ENCODE data around the gene KIF5A. TPM values are rescaled to one million over a fixed set of nuclear protein-coding genes. Genes with fewer than 3 reads are reported as not detected.
A peak's percentile ranks its signal among the peaks of the same experiment; 100 is the strongest.

KIF5A gene
- total and polyA plus RNA-seq, 2 of the 13 experiments (the other 11 are each of a cell fraction or from before 2014, with no cell fraction given): 1.6 to 11.9 TPM

DNA sequence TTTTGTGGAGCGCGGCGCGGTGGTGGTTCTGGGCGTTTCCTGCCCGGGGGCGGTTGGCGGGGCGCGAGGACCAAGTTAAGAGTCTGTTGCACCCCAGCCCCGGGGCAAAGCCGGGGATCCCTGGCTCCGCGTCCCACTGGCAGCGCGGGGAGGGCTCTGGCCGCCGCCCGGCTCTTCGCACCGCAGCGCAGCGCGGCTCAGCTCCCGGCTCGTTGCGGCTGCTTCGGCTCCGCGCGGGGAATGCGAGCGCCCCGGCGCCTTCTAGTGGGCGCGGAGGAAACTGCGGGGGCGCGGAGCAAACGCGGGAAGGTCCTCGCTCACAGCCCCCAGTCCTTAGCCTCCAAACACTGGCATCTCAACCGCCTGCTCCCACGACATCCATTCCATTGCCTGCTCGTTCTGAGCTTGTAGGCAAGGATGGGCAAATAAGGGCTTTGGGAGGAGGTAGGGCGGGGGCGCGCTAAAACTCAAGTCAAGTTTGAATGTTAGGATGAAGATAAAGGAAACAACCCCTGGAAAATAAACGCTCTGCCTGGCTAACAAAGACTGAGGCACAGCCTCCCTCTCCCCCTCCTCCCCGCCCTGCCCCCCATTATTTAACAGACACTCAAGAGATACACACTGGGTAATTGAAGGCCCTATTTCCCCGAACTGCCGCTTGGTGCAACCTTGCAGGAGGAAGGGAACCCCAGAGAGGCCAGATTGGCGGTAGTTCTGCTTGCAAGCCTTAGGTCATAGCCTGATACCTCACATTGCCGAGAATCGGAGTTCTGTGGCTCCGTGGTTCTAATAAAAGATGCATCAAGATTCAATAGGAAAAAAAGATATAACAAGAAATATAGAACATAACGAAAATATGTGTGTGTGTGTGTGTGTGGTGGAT, 83.4 kb downstream of the KIF5A start, which contains the start of gene B4GALNT1 (continued):
- TF ChIP-seq HINFP (CRISPR knock-in tag; IDR thresholded peaks at IDR 0.05; ENCODE audit: low read depth) (peak; percentile 52; the same call in 1 of the 2 replicates), MAZ (IDR thresholded peaks at IDR 0.05; ENCODE audit: borderline replicate concordance, low read depth, low read length) (peak; percentile 39; the same call in 1 of the 2 replicates), MAZ (CRISPR knock-in tag; IDR thresholded peaks at IDR 0.05; ENCODE audit: low read depth) (no peak; the same call in 1 of the 2 replicates), BCL6 (CRISPR knock-in tag; IDR thresholded peaks at IDR 0.05) (0 out of 2 replicates have a peak, but pooled peaks have one; percentile 28), ZBTB21 (CRISPR knock-in tag; IDR thresholded peaks at IDR 0.05) (no peak), NFKBIZ (CRISPR knock-in tag; IDR thresholded peaks at IDR 0.05) (no peak), ZBTB7A (CRISPR knock-in tag; IDR thresholded peaks at IDR 0.05) (peak; percentile 67; the same call in 1 of the 2 replicates), TSC22D2 (CRISPR knock-in tag; IDR thresholded peaks at IDR 0.05; ENCODE audit: borderline replicate concordance) (0 out of 2 replicates have a peak, but pooled peaks have one; percentile 24), ZNF12 (CRISPR knock-in tag; IDR thresholded peaks at IDR 0.05) (peak; percentile 69; the same call in 1 of the 2 replicates), REL (CRISPR knock-in tag; conservative IDR thresholded peaks at IDR 0.05) (0 out of 2 replicates have a peak, but pooled peaks have one; percentile 74), CEBPG (CRISPR knock-in tag; IDR thresholded peaks at IDR 0.05) (no peak), PPARG (CRISPR knock-in tag; conservative IDR thresholded peaks at IDR 0.05) (0 out of 2 replicates have a peak, but pooled peaks have one; percentile 16), HES4 (CRISPR knock-in tag; IDR thresholded peaks at IDR 0.05; ENCODE audit: borderline replicate concordance) (0 out of 2 replicates have a peak, but pooled peaks have one; percentile 74), MAFF (IDR thresholded peaks at IDR 0.05; ENCODE audit: low read depth, low read length) (no peak), TFDP2 (CRISPR knock-in tag; IDR thresholded peaks at IDR 0.05) (peak; percentile 89), AKAP8 (CRISPR knock-in tag; IDR thresholded peaks at IDR 0.05) (0 out of 2 replicates have a peak, but pooled peaks have one; percentile 27), ZNF350 (CRISPR knock-in tag; IDR thresholded peaks at IDR 0.05; ENCODE audit: borderline replicate concordance, low read depth) (no peak), UBTF (CRISPR knock-in tag; IDR thresholded peaks at IDR 0.05) (peak; percentile 82; the same call in 1 of the 2 replicates)
- TF ChIP-seq, protein P1, sequence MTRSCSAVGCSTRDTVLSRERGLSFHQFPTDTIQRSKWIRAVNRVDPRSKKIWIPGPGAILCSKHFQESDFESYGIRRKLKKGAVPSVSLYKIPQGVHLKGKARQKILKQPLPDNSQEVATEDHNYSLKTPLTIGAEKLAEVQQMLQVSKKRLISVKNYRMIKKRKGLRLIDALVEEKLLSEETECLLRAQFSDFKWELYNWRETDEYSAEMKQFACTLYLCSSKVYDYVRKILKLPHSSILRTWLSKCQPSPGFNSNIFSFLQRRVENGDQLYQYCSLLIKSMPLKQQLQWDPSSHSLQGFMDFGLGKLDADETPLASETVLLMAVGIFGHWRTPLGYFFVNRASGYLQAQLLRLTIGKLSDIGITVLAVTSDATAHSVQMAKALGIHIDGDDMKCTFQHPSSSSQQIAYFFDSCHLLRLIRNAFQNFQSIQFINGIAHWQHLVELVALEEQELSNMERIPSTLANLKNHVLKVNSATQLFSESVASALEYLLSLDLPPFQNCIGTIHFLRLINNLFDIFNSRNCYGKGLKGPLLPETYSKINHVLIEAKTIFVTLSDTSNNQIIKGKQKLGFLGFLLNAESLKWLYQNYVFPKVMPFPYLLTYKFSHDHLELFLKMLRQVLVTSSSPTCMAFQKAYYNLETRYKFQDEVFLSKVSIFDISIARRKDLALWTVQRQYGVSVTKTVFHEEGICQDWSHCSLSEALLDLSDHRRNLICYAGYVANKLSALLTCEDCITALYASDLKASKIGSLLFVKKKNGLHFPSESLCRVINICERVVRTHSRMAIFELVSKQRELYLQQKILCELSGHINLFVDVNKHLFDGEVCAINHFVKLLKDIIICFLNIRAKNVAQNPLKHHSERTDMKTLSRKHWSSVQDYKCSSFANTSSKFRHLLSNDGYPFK (CRISPR knock-in tag; IDR thresholded peaks at IDR 0.05; ENCODE audit: borderline replicate concordance): peak; percentile 27; the same call in 1 of the 2 replicates
